ENCODE measurements around the gene CNKSR3.

The CNKSR3 gene

DNA sequence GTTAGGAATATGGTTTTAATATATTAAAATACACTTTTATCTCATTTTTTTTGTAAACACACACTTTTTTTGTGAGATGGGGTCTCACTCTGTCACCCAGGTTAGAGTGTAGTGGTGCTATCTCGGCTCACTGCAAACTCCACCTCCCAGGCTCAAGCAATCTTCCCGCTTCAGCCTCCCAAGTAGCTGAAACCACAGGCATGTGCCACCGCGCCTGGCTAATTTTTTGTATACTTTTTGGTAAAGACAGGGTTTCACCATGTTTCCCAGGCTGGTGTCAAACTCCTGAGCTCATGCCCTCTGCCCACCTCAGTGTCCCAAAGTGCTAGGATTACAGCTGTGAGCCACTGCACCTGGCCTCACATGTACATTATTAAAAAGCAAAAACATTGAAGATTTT is 164.7 kb downstream of the CNKSR3 start:
- Mint-ChIP-seq H3K4me3 (no peak overlapping the region), H3K27me3 (no peaks in the 10 kb centered on the region), H3K36me3 (no peaks in the 10 kb centered on the region), H3K4me1 (ENCODE audit: low read depth) (no peaks in the 10 kb centered on the region), H3K9me3 (ENCODE audit: low read depth) (no peaks in the 10 kb centered on the region), H3K27ac (no peak overlapping the region)

DNA sequence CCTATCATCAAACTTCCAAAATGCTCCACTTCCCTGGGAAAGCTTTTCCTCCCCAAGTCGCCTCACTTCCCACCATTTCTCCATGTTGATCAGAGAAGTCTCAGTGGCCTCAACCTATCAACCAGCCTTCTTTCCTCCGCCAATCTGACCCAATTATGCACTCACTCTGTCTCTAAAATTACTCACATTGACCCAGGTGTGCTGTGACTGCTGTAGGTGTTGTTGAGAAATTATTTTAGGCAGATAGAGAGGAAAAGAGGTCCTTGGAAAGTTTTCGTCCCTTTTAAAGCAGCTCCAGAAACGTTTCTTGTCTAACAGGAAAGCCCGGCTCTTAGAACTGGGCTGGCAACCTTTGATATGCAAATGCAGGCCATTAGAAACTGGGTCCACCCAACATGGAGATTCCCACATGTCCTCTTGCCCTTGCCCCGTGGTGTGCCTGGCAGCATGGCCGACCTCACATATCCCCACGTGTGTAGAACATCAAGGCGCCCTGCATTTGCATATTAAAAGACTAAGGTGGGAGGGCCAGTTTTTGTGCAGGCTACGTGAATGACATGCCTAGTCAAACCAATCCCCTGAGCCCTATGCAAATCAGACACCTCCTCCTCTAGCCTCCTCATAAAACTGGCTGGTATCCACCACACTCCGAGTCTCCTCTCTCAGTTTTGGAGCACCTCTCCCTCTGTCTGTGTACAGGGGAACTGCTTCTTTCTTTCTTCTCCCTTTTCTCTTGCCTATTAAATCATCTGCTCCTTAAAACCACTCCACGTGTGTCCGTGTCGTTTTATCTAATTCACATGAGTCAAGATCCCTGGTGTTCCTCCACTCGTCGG is 166.8 kb downstream of the CNKSR3 start:
- Mint-ChIP-seq H3K27ac (no peak overlapping the region), H3K4me1 (ENCODE audit: low read depth) (no peaks in the 10 kb centered on the region), H3K4me3 (no peak overlapping the region), H3K9me3 (ENCODE audit: low read depth) (no peaks in the 10 kb centered on the region), H3K36me3 (no peaks in the 10 kb centered on the region), H3K27me3 (no peaks in the 10 kb centered on the region)

DNA sequence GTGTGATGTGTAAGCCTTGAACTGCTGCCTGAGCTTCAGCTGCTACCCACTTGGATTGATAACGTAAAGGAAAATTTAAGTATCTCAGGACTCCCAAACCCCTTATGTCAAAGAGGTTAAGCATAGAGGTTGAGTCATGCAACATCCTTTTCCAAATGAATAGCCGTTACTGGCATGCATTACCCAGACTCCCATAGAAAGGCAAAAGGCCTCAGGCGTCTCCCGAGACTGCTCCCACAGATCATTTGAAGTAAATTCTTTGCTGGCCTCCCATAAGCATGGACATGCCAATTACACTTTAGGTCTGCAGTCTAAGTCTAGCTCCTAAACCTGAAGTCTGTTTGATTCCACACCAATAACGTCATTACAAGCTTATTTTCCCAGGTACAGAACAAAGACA is 168.6 kb downstream of the CNKSR3 start:
- Mint-ChIP-seq H3K36me3 (no peaks in the 10 kb centered on the region), H3K4me3 (no peak overlapping the region), H3K27ac (no peak overlapping the region), H3K27me3 (no peaks in the 10 kb centered on the region), H3K4me1 (ENCODE audit: low read depth) (no peaks in the 10 kb centered on the region), H3K9me3 (ENCODE audit: low read depth) (no peaks in the 10 kb centered on the region)

DNA sequence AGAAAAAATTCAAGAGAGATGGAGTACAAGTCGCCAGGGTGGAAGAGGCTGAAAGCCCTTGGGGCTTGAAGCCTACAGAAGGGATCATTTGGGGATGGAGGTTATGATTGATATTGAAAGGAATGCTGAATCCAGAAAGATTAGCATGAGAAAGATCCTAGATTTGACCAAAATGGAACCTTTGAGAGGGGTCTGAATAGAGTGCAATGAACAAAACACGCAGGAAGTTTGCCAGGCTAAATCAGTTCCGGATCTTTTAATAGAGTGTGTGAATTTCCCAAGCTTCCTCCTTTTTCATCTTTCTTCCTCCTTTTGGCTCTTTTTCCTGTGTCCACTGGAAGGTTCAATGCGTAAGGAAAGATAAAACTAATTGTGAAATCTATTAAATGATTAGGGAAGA is 169.1 kb downstream of the CNKSR3 start:
- H3K27ac Mint-ChIP-seq, result no peak overlapping the region
- H3K4me1 Mint-ChIP-seq (ENCODE audit: low read depth), result no peaks in the 10 kb centered on the region
- no peaks in the 10 kb centered on the region for H3K36me3 Mint-ChIP-seq

More for the DNA sequence above, 169.1 kb downstream of the CNKSR3 start:
- Mint-ChIP-seq H3K4me3 (no peak overlapping the region), H3K9me3 (ENCODE audit: low read depth) (no peaks in the 10 kb centered on the region), H3K27me3 (no peaks in the 10 kb centered on the region)
